ENCODE measurements around the gene ARX.

Gene ARX

GRCh38 chrX:25016361-25016671 lies 551 bp upstream of the ARX start:
- DNase-seq, result no peak

GRCh38 chrX:25014366-25014838 lies 1.4 kb downstream of the ARX start:
- no peak for DNase-seq

- no peak for DNase-seq
These were observed 2.0 kb downstream of the ARX start for GRCh38 chrX:25013632-25014365.

DNA sequence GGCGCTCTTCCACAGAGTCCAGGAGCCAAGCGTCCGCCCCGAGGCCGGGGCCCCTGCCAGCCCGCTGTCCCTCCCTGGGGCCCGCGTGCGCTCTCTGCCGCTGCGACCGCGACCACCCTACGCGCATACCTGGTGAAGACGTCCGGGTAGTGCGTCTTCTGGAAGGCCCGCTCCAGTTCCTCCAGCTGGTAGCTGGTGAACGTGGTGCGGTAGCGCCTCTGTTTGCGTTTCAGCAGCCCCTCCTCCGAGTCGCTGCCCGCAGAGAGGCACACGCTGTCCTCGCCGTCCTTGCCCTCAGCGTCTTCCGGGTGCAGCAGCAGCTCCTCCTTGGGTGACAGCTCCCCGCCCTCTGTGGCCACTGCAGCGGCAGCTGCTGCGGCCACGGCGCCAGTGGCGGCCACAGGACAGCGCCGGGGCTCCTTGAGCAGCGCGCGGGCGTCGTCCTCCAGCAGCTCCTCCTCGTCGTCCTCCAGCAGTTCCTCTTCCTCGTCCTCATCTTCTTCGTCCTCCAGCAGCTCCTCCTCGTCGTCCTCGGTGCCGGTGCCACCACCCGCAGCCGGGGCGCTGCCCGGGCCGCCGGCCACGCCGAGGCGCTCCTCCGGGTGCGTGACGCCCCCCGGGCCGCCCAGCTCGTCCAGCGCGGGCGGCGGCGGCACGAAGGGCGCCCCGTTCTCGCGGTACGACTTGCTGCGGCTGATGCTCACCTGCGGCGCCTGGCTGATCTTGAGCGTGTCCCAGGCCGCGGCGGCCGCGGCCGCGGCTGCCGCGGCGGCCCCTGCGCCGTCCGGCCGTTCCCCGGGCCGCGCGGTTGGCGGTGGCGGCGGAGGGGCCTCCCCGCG lies 2.8 kb downstream of the ARX start:
- no peak for DNase-seq

DNA sequence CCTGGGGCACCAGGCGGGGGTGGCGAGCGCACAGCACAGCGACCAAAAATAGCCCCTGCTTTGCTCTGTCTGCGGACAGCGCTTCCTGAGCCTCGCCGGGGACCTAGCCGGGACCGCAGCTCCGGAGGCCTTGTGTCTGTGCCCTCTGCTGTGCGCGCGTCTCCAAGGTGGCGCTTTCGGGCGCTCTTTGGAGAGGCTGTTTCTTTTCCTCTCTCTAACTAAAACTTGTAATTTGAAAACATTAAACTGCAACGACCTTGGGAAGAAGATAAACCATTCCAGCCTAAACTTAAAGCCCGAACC lies 3.4 kb downstream of the ARX start:
- no peak for DNase-seq

- DNase-seq, result no peak
These were observed 4.0 kb downstream of the ARX start for GRCh38 chrX:25011589-25012432.

DNA sequence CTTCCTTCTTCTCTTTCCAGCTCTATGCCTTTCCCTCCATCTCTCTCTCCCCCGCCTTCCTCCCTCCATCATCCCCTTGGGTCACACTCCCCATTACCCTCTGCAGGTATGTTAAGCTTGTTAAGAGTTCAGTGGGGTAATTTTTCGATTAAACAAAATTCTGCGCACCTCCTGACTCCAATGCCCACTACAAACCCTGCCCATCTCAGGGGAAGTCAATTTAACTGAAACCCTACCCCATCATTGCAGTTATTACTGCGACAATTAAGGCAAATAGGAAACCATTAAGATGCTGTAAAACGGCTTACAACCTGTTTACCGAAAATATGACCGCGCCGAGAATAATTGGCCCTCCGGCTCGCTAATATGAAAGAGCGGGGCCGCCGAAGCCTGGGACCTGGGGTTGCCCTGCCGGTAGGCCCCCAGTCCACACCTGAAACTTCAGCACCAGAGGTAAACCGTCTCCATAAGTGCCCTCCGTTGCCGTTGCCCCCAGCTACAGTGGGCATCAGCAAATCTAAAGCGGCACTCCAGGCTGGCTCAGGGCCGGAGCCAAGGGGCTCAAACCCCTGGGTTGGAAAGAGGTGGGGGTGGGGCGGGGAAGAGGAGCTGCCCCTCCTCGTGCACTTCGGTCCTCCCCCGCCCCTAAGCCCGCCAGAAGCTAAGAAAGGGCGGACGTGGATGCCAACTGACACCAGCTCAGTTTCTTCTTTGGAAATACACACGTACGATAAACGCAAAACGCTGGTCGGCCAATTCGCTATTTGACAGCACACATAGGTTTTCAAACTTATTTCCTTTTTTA lies 4.8 kb downstream of the ARX start:
- DNase-seq, result no peak

- DNase-seq, result no peak
These were observed 6.4 kb downstream of the ARX start for GRCh38 chrX:25009407-25009806.

DNA sequence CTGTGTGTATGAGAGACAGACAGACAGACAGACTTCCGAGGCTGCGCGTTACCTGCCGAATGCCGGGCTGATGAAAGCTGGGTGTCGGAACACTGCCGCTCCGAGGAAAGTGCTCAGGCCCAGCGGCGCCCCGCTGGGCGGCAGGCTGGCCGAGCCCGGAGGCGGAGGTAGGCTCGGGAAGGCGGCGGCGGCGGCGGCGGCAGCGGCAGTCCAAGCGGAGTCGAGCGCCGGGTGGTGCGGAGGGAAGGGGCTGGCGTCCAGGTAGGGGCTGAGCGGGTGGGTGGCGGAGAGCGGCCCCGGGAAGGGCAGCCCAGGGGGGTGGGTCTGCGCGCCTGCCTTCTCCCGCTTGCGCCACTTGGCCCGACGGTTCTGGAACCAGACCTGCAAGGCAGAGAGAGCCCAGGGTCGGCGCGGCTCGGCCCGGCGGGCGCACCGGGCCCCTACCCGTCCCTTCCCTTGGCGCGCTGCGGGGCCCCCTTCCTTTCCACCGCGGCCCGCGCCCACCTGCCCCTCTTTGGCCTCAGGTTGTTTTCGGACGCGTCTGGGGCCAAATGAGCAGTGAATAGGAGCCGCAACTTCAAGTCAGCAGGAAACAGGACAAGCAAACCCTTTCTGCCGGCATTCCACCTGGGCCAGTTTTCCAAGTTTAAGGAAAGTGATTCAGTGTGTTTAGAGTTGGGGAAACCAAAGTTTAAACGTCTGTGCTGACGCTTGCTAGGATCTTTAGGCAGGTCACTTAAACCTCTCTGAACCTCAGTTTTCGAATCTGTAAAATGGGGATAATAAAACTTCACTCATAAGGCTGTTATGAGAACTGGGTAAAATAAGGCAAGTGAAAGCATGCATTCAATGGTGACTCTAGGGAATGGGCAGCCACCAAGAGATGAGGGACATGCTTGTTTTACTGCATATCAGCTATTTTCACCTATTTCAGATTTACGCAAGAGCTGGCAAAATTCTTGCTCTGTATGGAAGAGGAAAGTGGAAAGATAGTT lies 8.4 kb downstream of the ARX start:
- DNase-seq, result no peak

DNA sequence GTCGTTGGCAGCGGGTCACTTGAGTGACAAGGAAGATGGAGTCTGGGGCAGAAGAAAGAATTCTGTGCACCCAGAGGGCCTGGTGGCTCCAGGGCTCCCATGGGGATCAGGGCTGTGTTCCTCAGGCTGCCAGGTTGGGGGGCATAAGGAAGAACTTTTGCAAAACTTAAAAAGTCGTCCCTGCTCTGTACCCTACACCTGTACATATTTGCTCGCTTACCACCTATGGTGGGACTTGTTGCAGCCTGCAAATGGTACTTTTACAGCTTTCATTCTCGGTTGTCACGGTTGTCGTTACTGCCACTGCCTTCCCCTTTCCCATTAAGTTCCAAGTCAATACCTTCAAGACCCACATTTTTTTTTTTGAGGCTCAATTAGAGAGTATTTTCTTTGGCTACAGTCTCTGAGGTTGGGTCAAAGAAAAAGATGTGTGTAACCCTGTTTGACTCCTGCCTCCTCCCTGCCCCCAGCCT lies 9.1 kb downstream of the ARX start:
- DNase-seq, result no peak

DNA sequence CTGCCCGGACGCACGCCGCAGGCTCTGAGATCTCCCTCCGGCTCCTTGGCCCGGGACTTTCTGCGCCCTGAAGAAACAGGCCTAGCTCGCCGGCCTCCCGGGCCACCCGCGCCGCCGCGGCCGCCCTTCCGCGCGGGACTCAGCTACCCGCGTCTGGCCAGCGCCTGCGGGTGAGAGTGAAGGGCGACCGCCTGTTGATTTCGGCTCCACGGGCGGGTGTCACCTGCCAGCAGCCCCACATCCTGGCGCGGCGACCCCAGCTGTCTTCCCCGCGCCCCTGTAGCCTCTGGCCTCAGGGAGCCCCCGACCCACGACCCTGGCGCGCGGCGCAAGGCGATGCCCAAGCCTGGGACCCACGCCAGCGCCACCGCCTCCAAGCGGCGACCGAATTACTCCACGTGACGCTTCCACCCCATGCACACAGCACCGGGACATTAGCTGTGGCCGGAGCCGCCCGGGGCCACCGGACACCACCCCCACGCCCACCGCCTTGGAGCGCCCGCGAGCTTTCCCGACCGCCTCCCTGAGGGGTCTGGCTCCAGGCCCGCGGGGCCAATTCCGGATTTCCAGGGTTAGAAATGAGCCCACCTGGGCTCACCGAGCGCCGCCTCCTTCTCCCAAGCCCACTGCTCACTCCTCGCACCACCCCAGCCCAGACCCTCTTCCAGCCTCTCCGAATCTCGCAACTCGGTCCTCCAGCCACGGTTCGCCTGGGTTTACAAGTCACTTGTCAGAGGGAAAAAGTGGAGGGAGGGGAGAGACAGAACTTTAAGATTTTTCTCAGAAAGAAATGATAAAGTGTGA lies 10.2 kb downstream of the ARX start:
- no peak for DNase-seq

DNA sequence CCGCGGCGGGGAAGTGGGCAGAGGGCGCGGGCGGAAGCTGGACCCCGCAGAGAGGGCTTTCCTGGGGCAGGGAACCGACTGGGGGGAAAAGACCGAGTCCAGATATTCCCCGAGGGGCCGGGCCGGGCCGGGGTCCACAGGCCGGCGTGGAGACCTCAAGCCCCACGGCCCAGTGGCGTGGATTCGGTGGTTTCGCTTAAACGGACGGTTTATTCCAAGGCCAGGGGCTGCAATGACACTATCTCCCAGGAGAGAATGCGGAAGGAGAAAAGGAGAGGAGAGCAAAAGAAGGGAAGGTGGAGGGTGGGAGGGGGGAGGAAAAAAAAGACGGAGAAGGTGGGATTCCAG lies 10.8 kb downstream of the ARX start:
- DNase-seq, result no peak

- no peak for DNase-seq
These were observed 11.2 kb downstream of the ARX start for GRCh38 chrX:25004485-25005032.

DNA sequence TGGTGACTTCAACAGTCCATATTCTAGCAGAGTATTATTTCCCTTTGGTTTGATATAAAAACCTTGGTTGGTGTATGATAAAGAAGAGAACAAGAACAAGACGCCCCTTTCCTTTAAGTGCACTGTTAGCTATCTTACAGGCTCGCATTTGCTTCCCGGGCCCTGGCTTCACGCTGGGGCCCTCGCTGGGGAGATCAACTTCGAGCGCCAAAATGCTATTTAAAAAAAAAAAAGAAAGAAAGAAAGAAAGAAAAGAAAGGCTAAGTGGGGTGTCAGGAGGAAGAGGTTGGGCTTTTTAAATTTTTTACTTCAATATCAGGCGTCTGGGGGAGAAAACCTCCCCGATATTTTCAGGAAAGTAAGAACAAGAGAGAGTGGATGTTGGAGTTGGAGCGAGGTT lies 11.7 kb downstream of the ARX start:
- DNase-seq, result no peak

DNA sequence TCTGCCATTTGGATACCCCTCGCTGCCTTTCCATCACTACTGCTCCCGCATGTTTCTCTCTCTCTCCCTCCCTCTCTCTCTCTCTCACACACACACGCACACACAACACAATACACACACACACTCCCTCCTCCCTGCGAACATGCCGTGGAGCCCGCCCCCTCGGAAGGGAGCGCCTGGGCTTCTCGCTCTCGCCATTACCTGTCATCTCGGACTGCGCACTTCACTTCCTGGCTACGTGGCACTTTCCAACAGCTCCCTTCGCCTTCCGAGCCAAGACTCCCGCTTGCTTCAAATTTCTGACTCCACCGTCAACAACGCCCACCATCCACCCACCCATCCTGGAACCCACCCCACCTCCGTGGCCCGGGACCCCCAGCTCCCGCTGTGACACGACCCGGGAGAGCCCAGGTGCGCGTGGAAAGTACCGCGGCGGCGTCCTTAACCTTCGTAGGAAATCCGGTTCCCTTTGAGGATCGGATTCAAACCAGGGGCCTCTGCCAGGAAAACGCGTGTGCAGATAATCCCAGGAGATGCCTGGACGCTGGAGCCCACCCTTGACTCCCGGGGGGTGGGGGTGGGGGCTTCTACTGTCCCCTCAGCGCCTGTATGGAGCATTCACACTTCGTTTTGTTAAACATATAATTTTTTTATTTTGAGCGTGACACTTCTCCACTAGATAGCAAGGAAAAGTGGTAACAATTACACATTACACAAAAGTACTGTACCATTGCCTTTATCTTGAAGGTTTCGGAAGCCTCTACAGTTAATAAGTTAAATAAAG lies 12.5 kb downstream of the ARX start:
- no peak for DNase-seq

- no peak for DNase-seq
These were observed 13.1 kb downstream of the ARX start for GRCh38 chrX:25002661-25003020.

DNA sequence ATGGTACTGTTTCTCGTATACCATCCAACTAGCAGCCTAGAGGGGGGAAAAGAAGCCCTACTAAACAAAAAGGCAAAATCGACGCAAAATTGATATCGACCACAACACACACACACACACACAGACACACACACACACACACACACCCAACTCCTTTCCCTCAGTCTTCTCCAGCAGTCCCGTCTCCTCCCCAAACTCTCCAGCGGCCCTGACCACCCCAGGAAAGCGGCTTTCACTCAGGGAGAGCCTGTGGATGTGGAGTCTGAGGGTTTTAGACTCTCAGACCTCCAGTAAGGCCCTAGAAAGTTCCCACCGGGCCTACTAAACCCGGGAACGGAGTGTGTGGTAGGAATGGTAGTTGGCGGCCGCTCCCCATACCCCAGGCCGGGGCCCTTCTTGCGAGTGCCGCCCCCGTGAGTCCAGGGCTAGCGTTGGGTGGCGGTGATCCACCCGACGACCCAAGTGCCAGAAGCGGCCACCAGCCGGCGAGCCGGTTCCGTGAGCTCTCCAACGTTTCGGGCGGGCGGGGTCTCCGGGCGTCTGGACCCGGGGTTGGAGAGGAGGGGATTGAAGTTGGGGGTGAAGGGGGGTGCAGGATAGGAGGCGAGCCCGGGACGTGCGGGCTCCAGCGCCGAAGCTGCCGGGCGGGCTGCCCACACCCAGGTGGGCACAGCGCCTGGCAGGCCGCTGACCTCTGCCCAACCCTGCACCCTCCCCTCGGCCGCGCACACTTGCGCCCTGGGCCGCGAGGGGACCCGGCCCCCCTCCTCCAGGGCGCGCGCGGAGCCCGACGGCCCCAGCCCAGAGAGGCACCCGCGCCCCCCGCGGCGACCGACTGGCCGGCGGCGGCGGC lies 13.7 kb downstream of the ARX start:
- DNase-seq, result no peak

- DNase-seq, result no peak
These were observed 16.3 kb downstream of the ARX start for GRCh38 chrX:24999511-24999910.
